KG1 (cell line): ENCODE measurements around the gene AAMDC.
"Not testable (repeated sequence)": the region's sequence is repeated elsewhere in the genome, so short reads cannot be mapped to it uniquely, and the experiment has no call there.

Source experiments
- DNase-seq: peaks from one replicate; lab custom pipeline; 2025; lab: John Stamatoyannopoulos, UW

AAMDC gene

GRCh38 chr11:77821349-77821851 lies 456 bp downstream of the AAMDC start:
- no peak for DNase-seq

GRCh38 chr11:77822126-77822525 lies 1.2 kb downstream of the AAMDC start:
- DNase-seq = not testable (repeated sequence)

GRCh38 chr11:77823775-77824174 lies 2.8 kb downstream of the AAMDC start:
- no peak for DNase-seq

- DNase-seq = no peak
Observed at GRCh38 chr11:77828926-77829325, 8.0 kb downstream of the AAMDC start.

GRCh38 chr11:77833302-77833701 lies 12.4 kb downstream of the AAMDC start:
- no peak for DNase-seq

GRCh38 chr11:77842441-77843121 lies 21.6 kb downstream of the AAMDC start:
- DNase-seq = no peak

- DNase-seq = not testable (repeated sequence)
Observed at GRCh38 chr11:77843700-77844099, 22.8 kb downstream of the AAMDC start.

- DNase-seq = no peak
Observed at GRCh38 chr11:77851503-77851902, 30.6 kb downstream of the AAMDC start.

- no peak for DNase-seq
Observed at GRCh38 chr11:77854838-77855237, 33.9 kb downstream of the AAMDC start.

- DNase-seq = not testable (repeated sequence)
Observed at GRCh38 chr11:77857906-77858457, 37.0 kb downstream of the AAMDC start.

GRCh38 chr11:77861444-77861843 lies 40.5 kb downstream of the AAMDC start:
- DNase-seq = not testable (repeated sequence)

- no peak for DNase-seq
Observed at GRCh38 chr11:77865805-77866204, 44.9 kb downstream of the AAMDC start.

GRCh38 chr11:77866336-77866735 lies 45.4 kb downstream of the AAMDC start:
- DNase-seq = no peak

GRCh38 chr11:77868744-77869143 lies 47.8 kb downstream of the AAMDC start:
- DNase-seq = no peak

GRCh38 chr11:77871855-77872254 lies 50.9 kb downstream of the AAMDC start:
- DNase-seq = no peak

- DNase-seq = no peak
Observed at GRCh38 chr11:77873345-77873744, 52.4 kb downstream of the AAMDC start.

GRCh38 chr11:77874206-77874605 lies 53.3 kb downstream of the AAMDC start:
- no peak for DNase-seq

GRCh38 chr11:77876045-77876444 lies 55.1 kb downstream of the AAMDC start:
- no peak for DNase-seq

GRCh38 chr11:77878247-77878646 lies 57.3 kb downstream of the AAMDC start:
- not testable (repeated sequence) for DNase-seq

- DNase-seq = no peak
Observed at GRCh38 chr11:77879218-77879617, 58.3 kb downstream of the AAMDC start.

- no peak for DNase-seq
Observed at GRCh38 chr11:77882396-77882795, 61.5 kb downstream of the AAMDC start.

GRCh38 chr11:77883775-77884174 lies 62.8 kb downstream of the AAMDC start:
- DNase-seq = no peak

- DNase-seq = no peak
Observed at GRCh38 chr11:77884186-77884828, 63.4 kb downstream of the AAMDC start.
